Neural progenitor cell (in vitro differentiated cells): ENCODE measurements around the gene GLO1. TPM values are rescaled to one million over a fixed set of nuclear protein-coding genes. Genes with fewer than 3 reads are reported as not detected.

ENCODE experiments used
- DNase-seq: peaks from one replicate; pipeline ENCODE4 v3.0.0-alpha.2; 2016; ENCODE audit warnings: low spot score
- H2AFZ ChIP-seq: fragments of 200-600 bp; sonication (generic); replicated peaks from 2 replicates; pipeline ENCODE4 v1.6.1; 2016; ENCODE audit warnings: antibody characterized with exemption
- H3F3A ChIP-seq: fragments of 200-600 bp; sonication (generic); 2 replicates; pipeline ENCODE4 v1.6.1; 2016; ENCODE audit warnings: antibody characterized with exemption, low read depth
- H3K27ac ChIP-seq: fragments of 200-600 bp; sonication (generic); 2 replicates; pipeline ENCODE4 v1.5.1; 2016; ENCODE audit warnings: mild to moderate bottlenecking
- H3K27me3 ChIP-seq: fragments of 200-600 bp; sonication (generic); 2 replicates; pipeline ENCODE4 v1.6.1; 2016; ENCODE audit warnings: mild to moderate bottlenecking, moderate library complexity
- H3K36me3 ChIP-seq: fragments of 200-600 bp; sonication (generic); 2 replicates; pipeline ENCODE4 v1.5.1; 2016
- H3K4me1 ChIP-seq: fragments of 200-600 bp; sonication (generic); 2 replicates; pipeline ENCODE4 v1.6.1; 2016; ENCODE audit warnings: mixed run types
- H3K4me2 ChIP-seq: fragments of 200-600 bp; sonication (generic); 2 replicates; pipeline ENCODE4 v1.6.1; 2016
- H3K4me3 ChIP-seq: fragments of 200-600 bp; sonication (generic); 2 replicates; pipeline ENCODE4 v1.5.1; 2016
- H3K79me2 ChIP-seq: fragments of 200-600 bp; sonication (generic); 2 replicates; pipeline ENCODE4 v1.6.1; 2016; ENCODE audit warnings: low read depth
- H3K9ac ChIP-seq: fragments of 200-600 bp; sonication (generic); 2 replicates; pipeline ENCODE4 v1.6.1; 2016
- H3K9me3 ChIP-seq: fragments of 200-600 bp; sonication (generic); 2 replicates; pipeline ENCODE4 v1.5.1; 2016; ENCODE audit warnings: low read depth
- H4K20me1 ChIP-seq: fragments of 200-600 bp; sonication (generic); 2 replicates; pipeline ENCODE4 v1.6.1; 2016; ENCODE audit warnings: low read depth
- H3K27ac Mint-ChIP-seq: 3 replicates; pipeline ENCODE4 v1.8.0; 2021; ENCODE audit warnings: mixed read lengths
- H3K27me3 Mint-ChIP-seq: 2 replicates; pipeline ENCODE4 v1.8.0; 2022; ENCODE audit warnings: low read depth, mild to moderate bottlenecking, inconsistent platforms, moderate library complexity, mixed read lengths; ENCODE audit not compliant: insufficient read depth
- H3K36me3 Mint-ChIP-seq: 3 replicates; pipeline ENCODE4 v1.8.0; 2021; ENCODE audit warnings: mixed read lengths
- H3K4me1 Mint-ChIP-seq: 3 replicates; pipeline ENCODE4 v1.8.0; 2021; ENCODE audit warnings: mixed read lengths
- H3K4me3 Mint-ChIP-seq: 3 replicates; pipeline ENCODE4 v1.8.0; 2021; ENCODE audit warnings: mild to moderate bottlenecking, moderate library complexity, mixed read lengths
- H3K9me3 Mint-ChIP-seq: 3 replicates; pipeline ENCODE4 v1.8.0; 2020; ENCODE audit warnings: mixed read lengths
- CTCF ChIP-seq: fragments of 200-600 bp; sonication (generic); IDR thresholded peaks from 2 replicates; pipeline ENCODE4 v1.5.1; 2017; ENCODE audit warnings: antibody characterized with exemption, mild to moderate bottlenecking
- EZH2 ChIP-seq: fragments of 200-600 bp; sonication (generic); IDR thresholded peaks from 2 replicates; pipeline ENCODE4 v1.6.1; 2017; ENCODE audit warnings: antibody characterized with exemption, mild to moderate bottlenecking, moderate library complexity
- EZH2phosphoT487 ChIP-seq: fragments of 200-600 bp; sonication (generic); IDR thresholded peaks from 2 replicates; pipeline ENCODE4 v1.6.1; 2017; ENCODE audit warnings: antibody characterized with exemption
- total RNA-seq: library from RNA; depleted of rRNA; stranded (reverse); fragments of >200 nt; gene quantifications from 2 replicates; pipeline ENCODE4 v1.2.3, GENCODE V29; 2015; ENCODE audit warnings: low replicate concordance

Gene GLO1
- total RNA-seq, 1 donor from 2014 or later, result 525 TPM

DNA sequence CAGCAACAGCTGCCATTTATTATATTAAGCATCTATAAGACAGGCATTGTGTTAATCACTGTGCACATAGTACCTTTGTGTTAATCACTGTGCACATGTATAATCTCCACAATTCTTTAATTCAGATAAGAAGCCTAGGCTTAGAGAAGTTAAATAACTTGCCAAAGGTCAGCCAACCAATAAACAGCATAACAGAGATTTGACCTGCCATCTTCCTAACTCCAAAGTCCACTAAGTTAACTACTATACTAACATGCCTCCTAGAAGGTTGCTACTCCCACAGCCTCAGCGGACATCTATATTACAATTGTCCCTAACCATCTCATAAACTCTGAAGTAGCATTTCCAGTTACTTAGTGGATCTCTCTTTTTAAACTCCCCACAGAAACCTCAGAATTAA is 66.9 kb downstream of the GLO1 start:
- peaks cover 21% of the 10 kb centered on the region for H3F3A ChIP-seq
- H3K36me3 ChIP-seq, result no peaks in the 10 kb centered on the region
- no peak overlapping the region for H3K4me3 Mint-ChIP-seq
- no peaks in the 10 kb centered on the region for H3K36me3 Mint-ChIP-seq
- H3K27me3 ChIP-seq, result no peaks in the 10 kb centered on the region
- peaks cover 6% of the 10 kb centered on the region for H3K27me3 Mint-ChIP-seq
- no peaks in the 10 kb centered on the region for H4K20me1 ChIP-seq
- H3K4me1 ChIP-seq, result peaks cover 28% of the 10 kb centered on the region
- H2AFZ ChIP-seq, result no peak overlapping the region
- H3K4me2 ChIP-seq, result no peak overlapping the region
- H3K9me3 ChIP-seq, result no peaks in the 10 kb centered on the region
- no peaks in the 10 kb centered on the region for H3K9me3 Mint-ChIP-seq
- TF ChIP-seq CTCF, result no peak
- no peak for TF ChIP-seq EZH2
- no peak for TF ChIP-seq EZH2phosphoT487
- no peak for DNase-seq
- peaks cover 26% of the 10 kb centered on the region for H3K4me1 Mint-ChIP-seq
- H3K27ac ChIP-seq, result no peak overlapping the region
- no peak overlapping the region for H3K4me3 ChIP-seq
- H3K9ac ChIP-seq, result no peak overlapping the region
- no peak overlapping the region for H3K27ac Mint-ChIP-seq
- H3K79me2 ChIP-seq, result peaks cover 31% of the 10 kb centered on the region

DNA sequence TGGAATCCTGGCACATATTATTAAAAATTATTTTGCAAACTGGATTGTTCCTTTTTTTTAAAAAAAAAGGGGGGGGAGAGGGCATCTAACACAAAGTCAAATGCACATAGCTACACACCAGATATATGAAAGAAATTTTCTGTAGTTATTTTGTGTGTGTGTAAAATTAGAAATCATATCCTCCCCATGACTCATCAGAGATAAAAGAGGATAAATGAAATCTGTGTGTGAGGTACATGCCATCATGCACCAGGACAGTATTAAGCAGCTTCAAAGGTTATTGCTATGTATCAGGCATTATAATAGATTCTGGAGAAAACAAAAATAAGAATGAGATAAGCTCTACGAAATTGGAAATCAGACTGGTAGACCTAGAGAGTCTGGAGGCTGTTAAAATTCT is 68.4 kb downstream of the GLO1 start:
- DNase-seq, result no peak
- TF ChIP-seq EZH2, result no peak
- TF ChIP-seq CTCF, result no peak
- TF ChIP-seq EZH2phosphoT487, result no peak
- Mint-ChIP-seq H3K27ac (no peak overlapping the region), H3K4me3 (no peak overlapping the region), H3K9me3 (no peaks in the 10 kb centered on the region), H3K4me1 (peaks cover 21% of the 10 kb centered on the region), H3K27me3 (no peaks in the 10 kb centered on the region), H3K36me3 (no peaks in the 10 kb centered on the region)
- Histone ChIP-seq H4K20me1 (no peaks in the 10 kb centered on the region), H3K79me2 (peaks cover 23% of the 10 kb centered on the region), H3K4me2 (no peak overlapping the region), H3K27me3 (no peaks in the 10 kb centered on the region), H3K36me3 (no peaks in the 10 kb centered on the region), H2AFZ (no peak overlapping the region), H3K27ac (no peak overlapping the region), H3K9me3 (no peaks in the 10 kb centered on the region), H3K9ac (no peak overlapping the region), H3K4me3 (no peak overlapping the region), H3K4me1 (peaks cover 21% of the 10 kb centered on the region), H3F3A (peaks cover 7% of the 10 kb centered on the region)

DNA sequence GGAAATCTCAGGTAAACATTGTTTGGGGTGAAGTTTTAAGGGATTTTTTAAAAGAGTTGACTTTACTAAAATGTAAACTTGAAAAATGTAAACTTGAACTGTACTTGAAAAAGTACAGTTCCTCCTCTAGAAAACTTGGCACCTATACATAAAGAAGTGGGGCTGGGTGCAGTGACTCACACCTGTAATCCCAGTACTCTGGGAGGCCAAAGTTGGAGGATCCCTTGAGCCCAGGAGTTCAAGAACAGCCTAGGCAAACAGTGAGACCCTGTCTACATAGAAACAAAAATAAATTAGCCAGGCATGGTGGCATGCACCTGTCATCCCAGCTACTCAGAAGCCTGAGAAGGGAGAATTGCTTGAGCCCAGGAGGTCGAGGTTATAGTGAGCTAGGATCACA is 70.5 kb downstream of the GLO1 start:
- H3K9me3 ChIP-seq, result no peaks in the 10 kb centered on the region
- no peak overlapping the region for H3K27ac ChIP-seq
- peaks cover 6% of the 10 kb centered on the region for H3K4me1 ChIP-seq
- peaks cover 8% of the 10 kb centered on the region for H3K79me2 ChIP-seq
- Mint-ChIP-seq H3K27me3 (no peaks in the 10 kb centered on the region), H3K27ac (no peak overlapping the region), H3K36me3 (no peaks in the 10 kb centered on the region), H3K4me3 (no peak overlapping the region), H3K4me1 (peaks cover 7% of the 10 kb centered on the region), H3K9me3 (no peaks in the 10 kb centered on the region)
- no peak for DNase-seq
- H3K27me3 ChIP-seq, result no peaks in the 10 kb centered on the region
- no peak overlapping the region for H3K4me2 ChIP-seq
- no peaks in the 10 kb centered on the region for H3F3A ChIP-seq
- no peaks in the 10 kb centered on the region for H4K20me1 ChIP-seq
- no peaks in the 10 kb centered on the region for H3K36me3 ChIP-seq
- no peak overlapping the region for H2AFZ ChIP-seq
- H3K4me3 ChIP-seq, result no peak overlapping the region
- TF ChIP-seq EZH2phosphoT487 (no peak), EZH2 (no peak), CTCF (no peak)
- no peak overlapping the region for H3K9ac ChIP-seq
